ENCODE results near the gene MAST2. TPM values are rescaled to one million over a fixed set of nuclear protein-coding genes. Genes with fewer than 3 reads are reported as not detected.
"Not testable (repeated sequence)": the region's sequence is repeated elsewhere in the genome, so short reads cannot be mapped to it uniquely, and the experiment has no call there.

MAST2 gene
- total RNA-seq, 6 donors from 2014 or later, result 16.0 to 77.8 (median 26.4) TPM

DNA sequence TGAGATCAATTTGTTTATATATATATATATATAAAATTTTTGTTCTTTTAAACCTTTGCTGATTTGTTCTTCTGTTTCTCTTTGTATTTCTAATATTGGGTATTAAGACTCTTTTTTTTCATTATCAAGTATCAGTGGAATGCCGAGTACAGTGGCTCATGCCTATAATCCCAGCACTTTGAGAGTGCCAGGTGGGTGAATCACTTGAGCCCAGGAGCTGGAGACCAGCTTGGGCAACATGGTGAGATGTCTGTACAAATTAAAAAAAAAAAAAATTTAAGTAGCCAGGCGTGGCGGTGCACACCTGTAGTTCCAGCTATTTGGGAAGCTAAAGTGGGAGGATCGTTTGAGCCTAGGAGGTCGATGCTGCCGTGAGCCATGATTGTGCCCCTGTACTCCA lies 67.1 kb downstream of the MAST2 start:
- TF ChIP-seq EP300 (IDR thresholded peaks at IDR 0.05), result no peak
- TF ChIP-seq, protein P1, sequence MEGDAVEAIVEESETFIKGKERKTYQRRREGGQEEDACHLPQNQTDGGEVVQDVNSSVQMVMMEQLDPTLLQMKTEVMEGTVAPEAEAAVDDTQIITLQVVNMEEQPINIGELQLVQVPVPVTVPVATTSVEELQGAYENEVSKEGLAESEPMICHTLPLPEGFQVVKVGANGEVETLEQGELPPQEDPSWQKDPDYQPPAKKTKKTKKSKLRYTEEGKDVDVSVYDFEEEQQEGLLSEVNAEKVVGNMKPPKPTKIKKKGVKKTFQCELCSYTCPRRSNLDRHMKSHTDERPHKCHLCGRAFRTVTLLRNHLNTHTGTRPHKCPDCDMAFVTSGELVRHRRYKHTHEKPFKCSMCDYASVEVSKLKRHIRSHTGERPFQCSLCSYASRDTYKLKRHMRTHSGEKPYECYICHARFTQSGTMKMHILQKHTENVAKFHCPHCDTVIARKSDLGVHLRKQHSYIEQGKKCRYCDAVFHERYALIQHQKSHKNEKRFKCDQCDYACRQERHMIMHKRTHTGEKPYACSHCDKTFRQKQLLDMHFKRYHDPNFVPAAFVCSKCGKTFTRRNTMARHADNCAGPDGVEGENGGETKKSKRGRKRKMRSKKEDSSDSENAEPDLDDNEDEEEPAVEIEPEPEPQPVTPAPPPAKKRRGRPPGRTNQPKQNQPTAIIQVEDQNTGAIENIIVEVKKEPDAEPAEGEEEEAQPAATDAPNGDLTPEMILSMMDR (IDR thresholded peaks at IDR 0.05), result no peak
- TF ChIP-seq POLR2A (IDR thresholded peaks at IDR 0.05), result no peak
- TF ChIP-seq POLR2AphosphoS5 (IDR thresholded peaks at IDR 0.05), result no peak
- H3K36me3 ChIP-seq, result no peaks in the 10 kb centered on the region
- no peaks in the 10 kb centered on the region for H3K9me3 ChIP-seq
- DNase-seq, result no peak
- no peak overlapping the region for H3K27ac ChIP-seq
- no peaks in the 10 kb centered on the region for H3K4me1 ChIP-seq
- 97 to 99% methylated on average over 6 of the region's 6 CpGs for whole genome bisulfite sequencing, 2 donors
- ATAC-seq (ENCODE audit: low FRiP score in 2 of 2), result no peak
- H3K4me3 ChIP-seq, result no peak overlapping the region
- H3K27me3 ChIP-seq, result no peaks in the 10 kb centered on the region

DNA sequence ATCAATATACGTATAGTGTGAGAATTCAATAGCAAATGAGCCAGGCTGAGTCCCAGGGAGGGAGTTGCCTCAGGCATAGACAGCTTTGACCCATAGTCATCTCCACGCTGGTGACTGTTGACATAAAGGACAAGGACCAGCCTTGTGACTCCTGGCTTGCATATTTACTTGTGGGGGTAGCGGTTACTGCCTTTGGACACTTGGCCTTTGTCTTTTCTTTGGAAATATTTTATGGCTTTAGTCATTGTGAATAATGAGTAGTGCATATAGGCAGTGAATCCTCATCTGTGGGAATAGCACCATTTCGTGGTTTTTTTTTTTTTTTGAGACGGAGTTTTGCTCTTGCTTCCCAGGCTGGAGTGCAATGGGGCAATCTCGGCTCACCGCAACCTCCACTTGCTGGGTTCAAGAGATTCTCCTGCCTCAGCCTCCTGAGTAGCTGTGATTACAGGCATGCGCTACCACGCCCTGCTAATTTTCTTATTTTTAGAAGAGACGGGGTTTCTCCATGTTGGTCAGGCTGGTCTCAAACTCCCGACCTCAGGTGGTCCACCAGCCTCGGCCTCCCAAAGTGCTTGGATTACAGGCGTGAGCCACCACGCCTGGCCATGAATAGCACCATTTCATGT lies 68.9 kb downstream of the MAST2 start:
- H3K27ac ChIP-seq; DNase-seq; H3K27me3 ChIP-seq; H3K9me3 ChIP-seq; ATAC-seq (ENCODE audit: low FRiP score in 2 of 2); H3K4me1 ChIP-seq; H3K36me3 ChIP-seq; H3K4me3 ChIP-seq: not testable (repeated sequence)
- 93 to 97% methylated on average over 14 of the region's 14 CpGs for WGBS, 2 donors

- TF ChIP-seq, protein P1 (IDR thresholded peaks at IDR 0.05), result no peak
- no peak for TF ChIP-seq POLR2AphosphoS5 (IDR thresholded peaks at IDR 0.05)
- TF ChIP-seq POLR2A (IDR thresholded peaks at IDR 0.05), result no peak
- TF ChIP-seq EP300 (IDR thresholded peaks at IDR 0.05), result no peak
- Histone ChIP-seq H3K4me3 (no peak overlapping the region), H3K36me3 (no peaks in the 10 kb centered on the region), H3K4me1 (no peaks in the 10 kb centered on the region), H3K27ac (no peak overlapping the region), H3K27me3 (no peaks in the 10 kb centered on the region), H3K9me3 (no peaks in the 10 kb centered on the region)
- ATAC-seq (ENCODE audit: low FRiP score in 2 of 2), result no peak
- no peak for DNase-seq
- 70 to 80% methylated on average over 2 of the region's 2 CpGs for WGBS, 2 donors
These were observed 72.7 kb downstream of the MAST2 start for GRCh38 chr1:45876000-45876617.

GRCh38 chr1:45877264-45877663 lies 73.9 kb downstream of the MAST2 start:
- TF ChIP-seq, protein P1 (IDR thresholded peaks at IDR 0.05), result no peak
- no peak for TF ChIP-seq EP300 (IDR thresholded peaks at IDR 0.05)
- TF ChIP-seq POLR2A (IDR thresholded peaks at IDR 0.05), result no peak
- TF ChIP-seq POLR2AphosphoS5 (IDR thresholded peaks at IDR 0.05), result no peak
- no peaks in the 10 kb centered on the region for H3K27me3 ChIP-seq

DNA sequence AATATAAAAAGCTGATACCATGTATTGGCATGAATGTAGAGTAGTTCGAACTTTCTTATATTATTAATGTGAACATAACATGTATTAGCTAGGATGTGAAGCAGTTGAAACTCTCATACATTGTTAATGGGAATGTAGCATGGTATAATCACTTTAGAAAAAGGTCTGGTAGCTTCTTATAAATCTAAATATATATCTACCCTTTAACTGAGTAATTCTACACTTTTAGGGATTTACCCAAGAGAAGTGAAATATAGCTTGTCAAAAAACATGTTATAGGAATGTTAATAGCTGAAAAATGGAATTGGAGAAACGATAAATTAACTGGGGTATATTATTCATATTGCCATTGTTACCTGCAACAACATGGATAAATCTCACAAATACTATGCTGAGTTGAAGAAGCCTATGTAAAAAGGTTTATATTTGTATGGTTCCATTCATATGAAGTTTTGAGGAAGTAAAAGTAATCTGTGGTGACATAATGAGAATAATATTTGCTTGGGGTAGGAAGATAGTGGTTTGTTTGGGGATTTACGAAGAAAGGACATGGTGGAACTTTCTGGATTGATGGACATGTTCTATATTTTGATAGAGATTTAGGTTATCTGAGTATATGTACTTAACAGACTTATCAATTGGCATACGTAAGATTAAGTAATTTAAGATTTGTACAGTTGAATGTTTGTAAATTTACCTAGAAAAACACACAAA lies 76.6 kb downstream of the MAST2 start:
- ATAC-seq (ENCODE audit: low FRiP score in 2 of 2), result no peak
- WGBS, 2 donors, result 89 to 90% methylated on average over 4 of the region's 4 CpGs
- no peaks in the 10 kb centered on the region for H3K27me3 ChIP-seq

More at GRCh38 chr1:45877264-45877663, 73.9 kb downstream of the MAST2 start:
- Histone ChIP-seq H3K4me1 (no peaks in the 10 kb centered on the region), H3K4me3 (no peak overlapping the region), H3K27ac (no peak overlapping the region), H3K9me3 (no peaks in the 10 kb centered on the region), H3K36me3 (no peaks in the 10 kb centered on the region)
- 91 to 96% methylated on average over 4 of the region's 4 CpGs for WGBS, 2 donors
- DNase-seq (no peak), ATAC-seq (ENCODE audit: low FRiP score in 2 of 2) (no peak)

More for the DNA sequence above, 76.6 kb downstream of the MAST2 start:
- TF ChIP-seq POLR2AphosphoS5 (IDR thresholded peaks at IDR 0.05) (no peak), POLR2A (IDR thresholded peaks at IDR 0.05) (no peak), EP300 (IDR thresholded peaks at IDR 0.05) (no peak)
- TF ChIP-seq, protein P1 (IDR thresholded peaks at IDR 0.05), result no peak
- no peaks in the 10 kb centered on the region for H3K4me1 ChIP-seq
- H3K27ac ChIP-seq, result no peak overlapping the region
- H3K36me3 ChIP-seq, result no peaks in the 10 kb centered on the region
- H3K4me3 ChIP-seq, result no peak overlapping the region
- H3K9me3 ChIP-seq, result no peaks in the 10 kb centered on the region
- no peak for DNase-seq

All from upper lobe of left lung (tissue), 6 donors.